Stomach (tissue), 9 donors: ENCODE measurements around the gene TMEM235. TPM values are rescaled to one million over a fixed set of nuclear protein-coding genes. Genes with fewer than 3 reads are reported as not detected.

ENCODE experiments used
- DNase-seq, 2 donors: peaks; one replicate each; pipeline versions ENCODE4 v3.0.0 to v3.0.0-alpha.2; 2013 to 2019
- H3K27ac ChIP-seq, 5 donors: fragments of 200-600 bp in 4 of 5; sonication (generic) in 4 of 5; one replicate each; pipeline ENCODE4 v1.5.1; 2013 to 2019; ENCODE audit warnings: mild to moderate bottlenecking in 1 of 5, moderate library complexity in 1 of 5
- H3K27me3 ChIP-seq, 3 donors: fragments of 200-600 bp; sonication (generic); one replicate each; pipeline ENCODE4 v1.5.1; 2017 to 2019; ENCODE audit warnings: mixed run types in 1 of 3
- H3K36me3 ChIP-seq, 4 donors: fragments of 200-600 bp; sonication (generic); 1 replicate in 3 of 4; 2 replicates in 1 of 4; pipeline ENCODE4 v1.5.1; 2016 to 2019
- H3K4me1 ChIP-seq, 4 donors: fragments of 200-600 bp; sonication (generic); one replicate each; pipeline ENCODE4 v1.5.1; 2016 to 2019
- H3K4me3 ChIP-seq, 4 donors: fragments of 200-600 bp; sonication (generic) in 3 of 4; one replicate each; pipeline ENCODE4 v1.5.1; 2016 to 2019; ENCODE audit warnings: mild to moderate bottlenecking in 1 of 4
- H3K9me3 ChIP-seq, 4 donors: fragments of 200-600 bp; sonication (generic); one replicate each; pipeline ENCODE4 v1.5.1; 2016 to 2019
- EP300 ChIP-seq: sonication (generic); formaldehyde crosslinking; IDR thresholded peaks from one replicate; pipeline ENCODE4 v1.6.1; 2017; ENCODE audit warnings: antibody characterized with exemption
- POLR2A ChIP-seq, 4 donors: fragments of 450-650 bp; IDR thresholded peaks; one replicate each; pipeline ENCODE4 v1.6.1; 2016; ENCODE audit warnings: antibody characterized with exemption in 4 of 4, control low read depth in 2 of 4, mild to moderate bottlenecking in 1 of 4, moderate library complexity in 1 of 4
- POLR2AphosphoS5 ChIP-seq, 3 donors: sonication (generic); formaldehyde crosslinking; IDR thresholded peaks; one replicate each; pipeline ENCODE4 v1.6.1; 2016; ENCODE audit warnings: antibody characterized with exemption in 3 of 3
- WGBS, 5 donors: extraction: QIAGEN DNeasy Blood & Tissue Kit in 3 of 5; methylation state at CpG; one replicate each; pipeline versions ENCODE4 v1.1.5 to v1.1.7; 2013 to 2018; 5-methylcytosine and 5-hydroxymethylcytosine counted together
- intact Hi-C: fragments of 100-400 bp; cut with DNase I; formaldehyde crosslinking; loops from one replicate; pipeline ENCODE4 v1.15.1; 2023; ENCODE audit warnings: low total_unique reads
- polyA plus RNA-seq, 3 donors: library from polyadenylated mRNA; stranded (reverse); fragments of 200-250 nt; gene quantifications; one replicate each; pipeline ENCODE4 v1.2.3, GENCODE V29; 2013
- total RNA-seq, 5 donors: library from RNA; depleted of rRNA; stranded (reverse); fragments of >200 nt; gene quantifications; one replicate each; pipeline versions ENCODE4 v1.1.0 to v1.2.3, GENCODE V29; 2014 to 2016
- TF ChIP-seq, protein P1 (sequence below), 7 experiments: fragments of 450-650 bp in 4 of 7; fragments of 200-600 bp in 3 of 7; sonication (generic) in 3 of 7; IDR thresholded peaks; one replicate each; pipeline ENCODE4 v1.5.1; 2016 to 2019; ENCODE audit warnings: antibody characterized with exemption in 7 of 7, control low read depth in 2 of 7, mild to moderate bottlenecking in 1 of 7
- donor health status: healthy with polysubstance abuse.
- donor health status: Bipolar disorder and iron deficiency.
- donor health status: healthy.

TMEM235 gene
- total and polyA plus RNA-seq, 8 donors = not detected

DNA sequence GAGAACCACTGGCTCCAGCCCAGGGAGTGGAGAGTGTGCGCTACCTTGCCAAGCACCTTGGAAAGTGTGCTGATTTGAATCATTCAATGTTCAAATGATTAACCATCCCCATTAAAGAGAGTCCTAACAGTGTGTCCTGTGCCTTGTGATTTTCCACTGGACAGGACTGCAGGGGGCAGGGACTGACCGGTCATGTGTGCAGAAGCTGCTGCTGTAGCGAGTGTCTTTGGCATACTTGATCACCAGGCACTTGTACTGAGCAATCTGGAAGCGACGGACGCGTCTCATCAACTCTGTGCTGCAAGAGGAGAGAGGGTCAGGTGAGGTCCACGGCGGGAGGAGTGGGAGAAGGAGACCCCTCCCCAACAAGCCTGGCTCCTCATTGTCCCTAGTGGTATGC is 46.6 kb upstream of the TMEM235 start:
- peak overlapping the region; percentile 52 to 85 (median 83) for H3K27ac ChIP-seq
- H3K4me1 ChIP-seq = peaks cover 50 to 87% (median 69%) of the 10 kb centered on the region in 4 donors
- intact Hi-C loops = no loop called here
- peak overlapping the region in 1 of 4 donors; percentile 23 for H3K4me3 ChIP-seq
- TF ChIP-seq, protein P1, sequence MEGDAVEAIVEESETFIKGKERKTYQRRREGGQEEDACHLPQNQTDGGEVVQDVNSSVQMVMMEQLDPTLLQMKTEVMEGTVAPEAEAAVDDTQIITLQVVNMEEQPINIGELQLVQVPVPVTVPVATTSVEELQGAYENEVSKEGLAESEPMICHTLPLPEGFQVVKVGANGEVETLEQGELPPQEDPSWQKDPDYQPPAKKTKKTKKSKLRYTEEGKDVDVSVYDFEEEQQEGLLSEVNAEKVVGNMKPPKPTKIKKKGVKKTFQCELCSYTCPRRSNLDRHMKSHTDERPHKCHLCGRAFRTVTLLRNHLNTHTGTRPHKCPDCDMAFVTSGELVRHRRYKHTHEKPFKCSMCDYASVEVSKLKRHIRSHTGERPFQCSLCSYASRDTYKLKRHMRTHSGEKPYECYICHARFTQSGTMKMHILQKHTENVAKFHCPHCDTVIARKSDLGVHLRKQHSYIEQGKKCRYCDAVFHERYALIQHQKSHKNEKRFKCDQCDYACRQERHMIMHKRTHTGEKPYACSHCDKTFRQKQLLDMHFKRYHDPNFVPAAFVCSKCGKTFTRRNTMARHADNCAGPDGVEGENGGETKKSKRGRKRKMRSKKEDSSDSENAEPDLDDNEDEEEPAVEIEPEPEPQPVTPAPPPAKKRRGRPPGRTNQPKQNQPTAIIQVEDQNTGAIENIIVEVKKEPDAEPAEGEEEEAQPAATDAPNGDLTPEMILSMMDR (IDR thresholded peaks at IDR 0.05) = no peak
- TF ChIP-seq POLR2AphosphoS5 (IDR thresholded peaks at IDR 0.05) (no peak), EP300 (no peak), POLR2A (IDR thresholded peaks at IDR 0.05) (no peak)
- H3K9me3 ChIP-seq = no peaks in the 10 kb centered on the region
- H3K27me3 ChIP-seq = no peaks in the 10 kb centered on the region
- no peak for DNase-seq
- WGBS, 5 donors = 28 to 61% (median 47%) methylated on average over 9 of the region's 9 CpGs
- H3K36me3 ChIP-seq = no peaks in the 10 kb centered on the region

DNA sequence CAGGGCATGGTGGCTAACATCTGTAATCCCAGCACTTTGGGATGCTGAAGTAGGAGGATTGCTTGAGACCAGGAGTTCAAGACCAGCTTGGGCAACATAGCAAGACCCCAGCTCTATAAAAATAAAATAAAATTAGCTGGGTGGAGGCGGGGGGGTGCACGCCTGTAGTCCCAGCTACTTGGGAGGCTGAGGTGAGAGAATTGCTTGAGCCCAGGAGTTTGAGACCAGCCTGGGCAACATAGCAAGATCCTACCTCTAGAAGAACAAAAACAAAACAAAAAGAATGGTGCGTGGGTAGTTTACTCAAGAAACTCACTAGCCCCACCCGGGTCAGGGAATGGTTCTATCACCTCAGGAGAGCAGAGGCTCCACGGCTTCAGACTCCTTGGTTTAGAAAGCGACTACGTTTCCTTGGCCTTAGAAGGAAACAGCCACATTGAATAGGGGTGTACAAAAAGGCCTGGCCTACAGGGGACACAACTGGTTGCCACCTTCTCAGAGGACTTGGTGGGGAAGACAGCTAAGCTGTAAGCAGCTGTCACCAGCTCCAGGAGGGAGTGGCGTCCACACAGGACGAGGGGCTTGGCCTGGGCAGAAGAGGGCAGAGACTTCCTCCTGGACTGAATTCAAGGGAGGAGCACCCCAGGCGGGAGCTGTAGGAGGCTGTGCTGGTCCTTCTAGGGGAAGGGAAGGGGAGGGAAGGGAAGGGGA is 45.3 kb upstream of the TMEM235 start:
- no peaks in the 10 kb centered on the region for H3K9me3 ChIP-seq
- intact Hi-C loops = no loop called here
- DNase-seq = peak in 1 of 2 donors; percentile 62
- peak overlapping the region; percentile 45 to 53 (median 50) for H3K4me3 ChIP-seq
- TF ChIP-seq, protein P1 (IDR thresholded peaks at IDR 0.05) = no peak
- TF ChIP-seq EP300 = no peak
- no peak for TF ChIP-seq POLR2AphosphoS5 (IDR thresholded peaks at IDR 0.05)
- no peak for TF ChIP-seq POLR2A (IDR thresholded peaks at IDR 0.05)
- no peaks in the 10 kb centered on the region for H3K27me3 ChIP-seq
- H3K4me1 ChIP-seq = peaks cover 48 to 83% (median 60%) of the 10 kb centered on the region in 4 donors
- H3K27ac ChIP-seq = peak overlapping the region; percentile 36 to 85 (median 83)
- WGBS, 5 donors = 38 to 50% (median 43%) methylated on average over 9 to 10 of the region's 10 CpGs
- peaks cover 4 to 10% (median 8%) of the 10 kb centered on the region in 4 donors for H3K36me3 ChIP-seq

DNA sequence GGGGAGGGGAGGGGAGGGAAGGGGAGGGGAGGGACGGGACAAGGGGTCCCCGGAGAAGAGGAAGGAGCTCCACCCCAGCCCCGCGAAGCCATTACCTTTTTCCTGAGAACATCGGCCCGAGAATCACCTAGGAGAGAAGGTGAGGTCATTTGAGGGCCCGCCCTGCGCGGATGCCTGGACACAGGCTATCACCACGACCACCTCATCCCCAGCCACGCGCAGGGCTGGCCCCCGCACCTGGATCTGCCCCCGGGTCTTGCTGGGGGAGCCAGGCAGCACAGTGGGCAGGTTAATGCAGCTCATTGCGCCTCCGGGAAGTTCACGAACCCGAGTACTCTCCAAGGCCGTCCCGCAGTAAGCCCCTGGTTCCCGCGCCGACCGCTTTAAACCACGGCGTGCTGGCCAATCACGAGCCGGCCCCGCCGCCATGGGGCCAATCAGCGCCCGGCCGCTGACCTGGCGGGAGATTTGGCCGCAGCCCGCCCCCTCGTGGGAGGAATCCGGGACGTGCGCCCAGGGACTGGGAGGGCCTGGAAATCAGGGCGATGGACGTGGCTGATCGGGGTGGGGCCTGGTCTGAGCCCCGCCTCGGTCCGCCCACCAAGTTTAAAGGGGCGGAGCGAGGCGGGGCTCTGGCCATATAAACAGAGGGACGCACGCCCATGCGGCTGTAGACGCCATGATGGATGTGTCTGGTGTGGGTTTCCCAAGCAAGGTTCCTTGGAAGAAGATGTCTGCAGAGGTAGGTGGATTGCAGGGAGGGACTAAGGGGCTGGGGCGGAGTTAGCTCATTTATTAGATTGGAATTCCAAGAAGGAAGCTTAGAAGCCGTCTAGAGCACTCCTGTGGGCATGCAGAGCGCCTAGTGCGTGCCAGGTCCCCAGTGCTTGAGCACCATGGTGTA is 44.5 kb upstream of the TMEM235 start, which contains the start of the genes AFMID and TK1:
TSS of gene AFMID (plus strand) at position 671 of the 904 bp plus-strand sequence. CDS start at position 680, 9 bp downstream.
TSS of gene TK1 (minus strand) at position 361 of the 904 bp plus-strand sequence. CDS start at position 303, 58 bp downstream.
- DNase-seq = peak; percentile 99
- peak; percentile 15 to 92 (median 84) for TF ChIP-seq POLR2AphosphoS5 (IDR thresholded peaks at IDR 0.05)
- TF ChIP-seq, protein P1 (IDR thresholded peaks at IDR 0.05) = peak in 5 of 7 experiments; percentile 67 to 95 (median 84)
- TF ChIP-seq POLR2A (IDR thresholded peaks at IDR 0.05) = no peak
- no peak for TF ChIP-seq EP300
- Histone ChIP-seq H3K4me1 (peaks cover 48 to 77% (median 59%) of the 10 kb centered on the region in 4 donors), H3K4me3 (peak within 1 kb of the TSS; percentile 45 to 53 (median 50)), H3K27me3 (no peaks in the 10 kb centered on the region), H3K9me3 (no peaks in the 10 kb centered on the region), H3K27ac (peak within 1 kb of the TSS; percentile 76 to 85 (median 83)), H3K36me3 (peaks cover 8 to 18% (median 16%) of the 10 kb centered on the region in 4 donors)
- 3 to 8% (median 4%) methylated on average over 25 to 57 of the region's 57 CpGs for WGBS, 5 donors
- intact Hi-C loops = no loop called here

DNA sequence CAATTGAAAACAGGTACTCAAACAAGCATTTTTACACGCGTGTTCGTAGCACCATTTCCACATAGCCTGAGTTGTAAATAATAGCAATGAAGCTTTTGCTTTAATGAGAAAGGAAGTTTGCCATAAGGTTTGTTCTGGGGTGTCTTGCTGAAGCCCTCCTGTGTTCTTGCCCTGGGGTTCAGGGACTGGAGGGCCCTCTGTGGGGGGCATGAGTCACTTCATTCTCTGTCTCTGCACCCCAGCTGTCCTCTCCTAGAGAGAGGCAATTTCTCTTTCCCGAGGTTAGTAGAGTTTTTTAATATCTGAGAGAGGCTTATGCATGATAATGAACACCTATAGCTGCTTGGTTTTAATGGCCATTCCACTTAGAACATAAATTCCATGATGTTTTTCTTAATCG is 34.7 kb upstream of the TMEM235 start:
- H3K4me3 ChIP-seq = no peak overlapping the region

More for the DNA sequence above, 34.7 kb upstream of the TMEM235 start:
- TF ChIP-seq, protein P1 (IDR thresholded peaks at IDR 0.05) = no peak
- TF ChIP-seq POLR2A (IDR thresholded peaks at IDR 0.05) (no peak), EP300 (no peak), POLR2AphosphoS5 (IDR thresholded peaks at IDR 0.05) (no peak)
- peak overlapping the region in 1 of 5 donors; percentile 85 for H3K27ac ChIP-seq
- intact Hi-C loops = no loop called here
- H3K4me1 ChIP-seq = peaks cover 6 to 21% (median 15%) of the 10 kb centered on the region in 4 donors
- no peak for DNase-seq
- no peaks in the 10 kb centered on the region for H3K27me3 ChIP-seq
- H3K36me3 ChIP-seq = peaks cover 6 to 62% (median 55%) of the 10 kb centered on the region in 4 donors
- WGBS, 5 donors = 63 to 90% (median 88%) methylated on average over 5 of the region's 5 CpGs
- no peaks in the 10 kb centered on the region for H3K9me3 ChIP-seq
